GM18873 (cell line): ENCODE data around the gene PTPRN2.

ENCODE experiments used
- ATAC-seq: cut with Tn5 transposase; IDR thresholded peaks from one replicate; pipeline ENCODE4 v1.9.1; 2021; ENCODE audit warnings: mild to moderate bottlenecking, moderate library complexity, moderate number of reproducible peaks; ENCODE audit not compliant: unreplicated experiment, low FRiP score

The PTPRN2 gene

GRCh38 chr7:157523371-157523765 lies 1064.3 kb downstream of the PTPRN2 start:
- no peak for ATAC-seq

DNA sequence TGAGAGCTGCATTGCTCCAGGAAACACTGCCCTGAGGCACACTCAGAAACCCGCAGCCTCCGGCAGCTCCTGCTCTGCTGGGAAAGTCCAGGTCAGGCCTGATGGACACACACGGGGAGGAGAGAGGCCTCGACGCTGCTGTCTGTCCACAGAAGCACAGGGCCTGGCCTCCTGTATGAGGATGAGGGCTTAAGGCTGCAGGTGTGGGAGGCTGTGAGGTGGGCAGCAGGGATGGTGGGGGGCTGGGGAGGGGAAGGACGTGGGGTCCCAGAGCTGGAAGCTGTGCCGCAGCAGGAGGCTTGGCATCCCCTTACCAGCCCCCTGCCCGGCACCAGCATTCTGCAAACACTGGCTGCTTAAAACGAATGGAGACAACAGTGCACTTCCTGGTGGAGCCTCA lies 1064.7 kb downstream of the PTPRN2 start:
- ATAC-seq = no peak

DNA sequence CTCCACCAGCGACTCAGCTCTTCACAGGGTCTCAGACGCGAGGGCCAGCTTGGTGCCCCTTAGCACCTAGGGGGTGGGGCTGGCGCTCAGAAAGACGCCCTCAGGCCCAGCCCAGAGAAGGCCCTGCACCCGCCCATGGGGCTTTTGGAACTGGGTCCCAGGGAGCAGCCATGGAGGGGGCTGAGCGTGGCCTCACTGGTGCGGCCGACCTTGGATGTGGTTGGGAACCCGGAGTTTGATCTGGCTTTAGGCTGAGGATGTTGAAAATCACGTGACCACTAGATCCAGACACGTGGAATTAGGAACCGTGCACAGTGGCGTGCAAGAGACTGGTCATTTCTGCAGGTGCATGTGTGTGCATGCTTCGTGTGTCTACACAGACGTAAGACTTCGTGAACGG lies 1065.4 kb downstream of the PTPRN2 start:
- ATAC-seq = no peak

- no peak for ATAC-seq
These were observed 1065.9 kb downstream of the PTPRN2 start for GRCh38 chr7:157521752-157522151.

- no peak for ATAC-seq
These were observed 1066.4 kb downstream of the PTPRN2 start for GRCh38 chr7:157521061-157521731.

GRCh38 chr7:157520249-157520648 lies 1067.4 kb downstream of the PTPRN2 start:
- no peak for ATAC-seq

- ATAC-seq = no peak
These were observed 1067.8 kb downstream of the PTPRN2 start for GRCh38 chr7:157519798-157520244.

DNA sequence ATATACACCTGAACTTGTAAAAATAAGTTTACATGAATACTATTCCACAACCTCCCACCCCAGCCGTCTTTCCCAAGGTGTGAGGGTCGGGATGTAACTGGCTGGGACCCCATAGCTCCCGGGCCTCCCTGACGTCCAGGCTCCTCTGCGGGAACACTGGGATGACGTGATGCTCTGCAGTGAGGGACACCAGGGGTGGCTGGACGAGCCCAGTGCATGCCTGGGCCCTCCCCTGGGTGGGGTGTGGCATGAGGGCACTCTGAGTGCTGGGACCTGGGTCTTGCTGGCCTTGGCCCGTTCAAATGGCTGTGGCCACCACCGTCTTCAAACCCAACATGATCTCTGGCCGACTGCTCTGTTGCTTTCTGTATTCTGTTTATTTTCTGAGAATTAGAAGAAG lies 1068.4 kb downstream of the PTPRN2 start:
- no peak for ATAC-seq

GRCh38 chr7:157518514-157519175 lies 1069.0 kb downstream of the PTPRN2 start:
- no peak for ATAC-seq

GRCh38 chr7:157517782-157518513 lies 1069.7 kb downstream of the PTPRN2 start:
- ATAC-seq = no peak

GRCh38 chr7:157516911-157517781 lies 1070.5 kb downstream of the PTPRN2 start:
- ATAC-seq = no peak

DNA sequence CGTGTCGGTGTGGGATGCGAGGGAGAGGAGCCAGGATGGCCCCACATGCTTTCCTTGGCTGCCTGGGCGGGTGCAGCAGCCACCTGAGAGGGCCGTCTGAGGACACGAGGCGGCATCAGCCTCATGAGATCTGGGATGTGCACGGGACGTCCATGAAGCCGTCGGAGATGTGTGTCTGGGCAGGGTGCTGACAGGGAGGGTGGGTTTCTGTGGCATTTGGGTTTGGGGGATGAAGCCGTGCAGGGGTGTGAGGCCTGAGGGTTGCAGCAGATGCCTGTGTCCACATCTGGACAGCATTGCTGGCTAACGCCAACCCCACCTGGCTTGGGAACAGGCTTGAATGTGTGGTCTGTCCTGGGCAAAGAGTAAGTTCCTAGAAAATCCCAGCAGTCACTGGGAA lies 1071.3 kb downstream of the PTPRN2 start:
- no peak for ATAC-seq

DNA sequence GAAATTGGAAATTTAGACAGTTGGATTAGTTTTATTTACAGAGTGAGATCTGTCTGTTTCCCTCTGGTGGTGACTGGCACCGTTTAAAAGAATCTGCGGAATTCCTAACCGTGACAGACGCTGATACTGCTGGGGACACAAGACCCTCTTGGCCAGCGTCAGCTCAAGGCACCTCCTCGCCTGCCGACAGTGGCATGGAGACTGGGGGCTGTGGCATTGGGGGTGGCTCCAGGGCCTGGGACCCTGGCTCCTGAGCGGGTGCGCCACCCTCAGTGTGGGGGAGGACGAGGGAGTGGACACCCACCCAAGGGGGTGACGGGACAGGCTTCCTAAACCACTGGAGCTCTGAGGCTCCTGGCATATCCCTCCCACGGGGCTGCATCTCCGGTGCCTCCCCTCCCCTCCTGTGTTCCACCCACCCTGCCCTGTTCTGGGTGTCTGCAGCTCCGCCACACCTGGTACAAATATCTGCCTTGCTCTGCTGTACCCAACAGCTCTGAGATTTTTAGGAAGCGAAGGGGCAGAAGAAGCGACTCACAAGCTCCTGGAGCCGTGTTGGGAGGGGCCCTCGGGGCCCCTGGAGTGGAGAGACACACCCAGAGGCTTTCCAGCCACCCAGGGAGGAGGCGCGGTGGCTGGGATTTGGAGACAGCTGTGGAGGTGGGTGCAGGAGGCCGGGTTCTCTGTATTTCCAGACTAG lies 1072.1 kb downstream of the PTPRN2 start:
- no peak for ATAC-seq

GRCh38 chr7:157514746-157515145 lies 1072.9 kb downstream of the PTPRN2 start:
- ATAC-seq = no peak

GRCh38 chr7:157514306-157514705 lies 1073.3 kb downstream of the PTPRN2 start:
- no peak for ATAC-seq

DNA sequence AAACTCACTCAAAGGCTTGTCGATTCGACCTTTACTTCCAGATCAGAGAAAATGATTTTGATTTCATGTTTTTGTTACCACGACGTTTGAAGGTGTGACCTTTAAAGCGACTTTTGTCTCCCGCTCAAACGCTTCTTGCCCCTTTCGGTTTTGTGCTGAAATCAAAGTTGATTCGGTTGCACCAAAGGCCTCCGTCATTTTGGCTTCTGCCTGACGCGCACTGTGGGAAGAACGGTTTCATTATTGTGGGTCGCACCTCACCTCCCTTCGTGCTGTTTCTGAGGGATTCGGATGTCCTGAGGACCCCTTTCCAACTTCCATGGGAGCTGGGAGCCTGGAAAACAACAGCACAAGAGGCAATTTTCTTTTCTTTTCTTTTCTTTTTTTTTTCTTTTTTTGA lies 1073.9 kb downstream of the PTPRN2 start:
- no peak for ATAC-seq

GRCh38 chr7:157513162-157513621 lies 1074.4 kb downstream of the PTPRN2 start:
- ATAC-seq = no peak

DNA sequence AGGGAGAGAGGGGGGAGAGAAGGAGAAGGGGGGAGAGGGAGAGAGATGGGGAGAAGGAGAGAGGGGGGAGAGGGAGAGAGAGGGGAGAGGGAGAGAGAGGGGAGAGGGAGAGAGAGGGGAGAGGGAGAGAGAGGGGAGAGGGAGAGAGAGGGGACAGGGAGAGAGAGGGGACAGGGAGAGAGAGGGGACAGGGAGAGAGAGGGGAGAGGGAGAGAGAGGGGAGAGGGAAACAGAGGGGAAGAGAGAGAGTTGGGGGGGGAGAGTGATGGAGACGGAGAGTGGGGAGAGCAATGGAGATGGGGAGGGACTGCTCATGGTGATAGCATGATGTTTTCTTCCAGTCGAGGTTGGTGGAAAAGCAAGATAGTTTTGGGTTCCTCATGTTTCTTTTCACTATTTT lies 1078.4 kb downstream of the PTPRN2 start:
- ATAC-seq = no peak

DNA sequence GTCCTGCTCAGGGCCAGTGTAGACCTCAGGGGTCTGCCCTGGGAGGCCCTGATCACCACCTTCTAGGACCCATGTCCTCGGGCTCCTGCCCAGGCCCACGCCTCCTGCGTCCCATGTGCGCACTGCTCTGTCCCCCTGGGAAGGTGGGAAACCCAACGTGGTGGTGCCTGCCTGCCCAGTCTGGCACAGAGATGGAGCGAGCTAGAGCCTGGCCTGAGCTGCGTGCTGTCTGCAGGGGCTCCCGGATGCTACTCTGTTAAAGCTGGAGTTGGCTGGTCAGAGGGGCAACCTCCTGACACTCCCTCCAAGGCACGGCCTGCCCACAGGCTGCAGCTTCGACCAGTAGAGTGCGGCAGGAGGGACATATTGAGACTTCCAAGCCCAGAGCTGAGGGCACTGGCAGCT lies 1079.1 kb downstream of the PTPRN2 start:
- no peak for ATAC-seq

DNA sequence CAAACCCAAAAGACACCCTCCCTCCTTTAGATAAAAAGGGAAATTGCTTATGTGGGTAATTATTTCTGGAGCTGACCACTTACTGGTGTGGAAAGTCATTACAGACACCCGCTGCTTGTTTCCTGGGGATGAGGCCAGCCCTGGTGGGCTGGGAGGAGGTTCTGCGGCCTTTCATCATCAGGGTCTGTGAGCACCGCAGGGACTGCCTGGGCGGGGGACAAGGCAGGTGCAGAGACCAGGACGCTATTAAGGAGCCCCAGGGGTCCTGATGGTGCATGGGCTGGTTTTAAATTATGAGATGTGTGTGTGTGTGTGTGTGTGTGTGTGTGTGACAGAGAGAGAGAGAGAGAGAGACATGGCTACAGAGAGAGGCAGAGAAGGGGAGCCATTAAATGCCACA lies 1079.6 kb downstream of the PTPRN2 start:
- ATAC-seq = no peak
